ENCODE data around the gene MME. TPM values are rescaled to one million over a fixed set of nuclear protein-coding genes. Genes with fewer than 3 reads are reported as not detected.

Gene MME
- total RNA-seq, 1 experiment from 2014 or later: 1.6 TPM

DNA sequence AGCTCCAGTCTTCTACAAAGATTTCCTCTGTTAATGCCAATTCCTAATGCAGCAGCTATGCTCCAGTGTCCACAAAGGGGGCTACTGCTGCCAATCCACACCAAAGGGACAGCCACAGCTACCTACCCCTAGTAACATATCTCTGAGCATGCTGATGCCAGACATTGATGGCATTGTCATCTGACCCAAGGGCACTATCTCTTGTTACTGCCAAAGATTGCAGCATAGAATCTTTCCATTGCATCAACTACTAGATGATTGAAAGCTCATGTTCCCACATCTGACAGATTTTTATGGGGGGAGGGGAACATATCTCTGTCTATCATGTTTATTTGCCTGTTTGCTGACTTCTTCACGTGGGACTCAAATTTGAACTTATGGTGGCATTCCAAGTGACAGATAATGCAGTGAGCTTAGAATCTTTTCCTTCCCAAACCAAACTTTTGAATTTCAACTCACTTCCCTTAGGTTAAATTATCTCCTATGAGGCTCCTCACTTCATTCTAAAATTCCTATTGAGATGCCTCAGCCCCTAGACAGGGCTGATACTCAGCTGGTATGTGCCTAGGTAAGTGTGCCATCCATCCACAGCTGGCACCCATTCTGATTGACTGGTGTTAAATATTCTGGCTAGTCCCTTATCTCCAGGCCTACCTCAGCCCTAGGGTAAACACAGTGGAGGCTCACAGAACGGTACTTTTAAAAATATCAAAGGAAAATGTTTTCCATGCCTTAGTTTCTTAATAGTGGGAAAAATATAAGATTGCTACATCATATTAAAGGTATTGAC is 113.0 kb downstream of the MME start:
- Histone ChIP-seq H3K27me3 (ENCODE audit: control insufficient read depth, insufficient read depth, low read length) (no peaks in the 10 kb centered on the region), H3K4me3 (ENCODE audit: low read depth in 2 of 2, low read length in 2 of 2) (no peak overlapping the region), H3K36me3 (ENCODE audit: control insufficient read depth, insufficient read depth, low read length) (no peaks in the 10 kb centered on the region), H3K27ac (ENCODE audit: low read length) (no peak overlapping the region), H3K9me3 (ENCODE audit: control insufficient read depth, insufficient read depth, low read depth, low read length) (no peaks in the 10 kb centered on the region), H3K4me1 (ENCODE audit: control insufficient read depth, insufficient read depth, low read length) (no peaks in the 10 kb centered on the region)
- in situ Hi-C loops (cut with HindIII; ENCODE audit: low pct_unique_long_range_greater_than_20kb, low sequenced_read_pairs): no loop called here
- BruUV-seq (replicated peaks): no TSS peak
- TF ChIP-seq TCF7L2 (IDR thresholded peaks at IDR 0.05; ENCODE audit: low read depth, low read length) (no peak), REST (IDR thresholded peaks at IDR 0.05; ENCODE audit: insufficient read depth in 1 of 2, low read depth in 2 of 2, low read length in 1 of 2) (no peak), SIN3A (IDR thresholded peaks at IDR 0.05; ENCODE audit: borderline replicate concordance, insufficient read depth, low read depth, low read length) (no peak), POLR2AphosphoS5 (IDR thresholded peaks at IDR 0.05; ENCODE audit: low read depth, low read length) (no peak)
- TF ChIP-seq, protein P1, sequence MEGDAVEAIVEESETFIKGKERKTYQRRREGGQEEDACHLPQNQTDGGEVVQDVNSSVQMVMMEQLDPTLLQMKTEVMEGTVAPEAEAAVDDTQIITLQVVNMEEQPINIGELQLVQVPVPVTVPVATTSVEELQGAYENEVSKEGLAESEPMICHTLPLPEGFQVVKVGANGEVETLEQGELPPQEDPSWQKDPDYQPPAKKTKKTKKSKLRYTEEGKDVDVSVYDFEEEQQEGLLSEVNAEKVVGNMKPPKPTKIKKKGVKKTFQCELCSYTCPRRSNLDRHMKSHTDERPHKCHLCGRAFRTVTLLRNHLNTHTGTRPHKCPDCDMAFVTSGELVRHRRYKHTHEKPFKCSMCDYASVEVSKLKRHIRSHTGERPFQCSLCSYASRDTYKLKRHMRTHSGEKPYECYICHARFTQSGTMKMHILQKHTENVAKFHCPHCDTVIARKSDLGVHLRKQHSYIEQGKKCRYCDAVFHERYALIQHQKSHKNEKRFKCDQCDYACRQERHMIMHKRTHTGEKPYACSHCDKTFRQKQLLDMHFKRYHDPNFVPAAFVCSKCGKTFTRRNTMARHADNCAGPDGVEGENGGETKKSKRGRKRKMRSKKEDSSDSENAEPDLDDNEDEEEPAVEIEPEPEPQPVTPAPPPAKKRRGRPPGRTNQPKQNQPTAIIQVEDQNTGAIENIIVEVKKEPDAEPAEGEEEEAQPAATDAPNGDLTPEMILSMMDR (IDR thresholded peaks at IDR 0.05): no peak
- ATAC-seq: no peak
- intact Hi-C loops (cut with micrococcal nuclease; ENCODE audit: unreplicated experiment): no loop called here
- POLR2A ChIA-PET: no interaction called here
- CTCF ChIA-PET: no interaction called here
- DNase-seq (ENCODE audit: low read depth, low spot score): no peak

DNA sequence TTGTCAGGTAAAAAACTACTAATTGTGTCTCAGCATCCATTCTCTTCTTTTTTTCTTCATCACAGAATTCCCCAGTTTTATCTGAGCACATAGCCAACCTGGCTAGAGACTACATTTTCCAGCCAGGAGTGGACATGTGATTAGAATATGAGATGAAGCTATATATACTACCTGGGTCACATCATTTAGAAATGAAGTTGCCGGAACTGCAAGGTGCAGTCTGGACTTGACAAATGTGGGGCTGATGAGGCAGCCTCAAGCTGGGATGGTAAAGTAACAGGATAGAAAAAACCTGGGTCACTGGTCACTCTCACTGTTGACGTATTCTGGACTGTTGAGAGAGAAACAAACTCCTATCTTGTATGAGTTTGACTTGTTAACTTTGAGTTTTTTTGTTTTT is 113.7 kb downstream of the MME start:
- intact Hi-C loops (cut with micrococcal nuclease; ENCODE audit: unreplicated experiment): no loop called here
- H3K4me3 ChIP-seq (ENCODE audit: low read depth in 2 of 2, low read length in 2 of 2): no peak overlapping the region
- BruUV-seq (replicated peaks): no TSS peak
- H3K27me3 ChIP-seq (ENCODE audit: control insufficient read depth, insufficient read depth, low read length): no peaks in the 10 kb centered on the region
- H3K4me1 ChIP-seq (ENCODE audit: control insufficient read depth, insufficient read depth, low read length): no peaks in the 10 kb centered on the region
- no peak overlapping the region for H3K27ac ChIP-seq (ENCODE audit: low read length)
- ATAC-seq (no peak), DNase-seq (ENCODE audit: low read depth, low spot score) (no peak)
- in situ Hi-C loops (cut with HindIII; ENCODE audit: low pct_unique_long_range_greater_than_20kb, low sequenced_read_pairs): no loop called here
- CTCF ChIA-PET: no interaction called here
- H3K9me3 ChIP-seq (ENCODE audit: control insufficient read depth, insufficient read depth, low read depth, low read length): no peaks in the 10 kb centered on the region
- POLR2A ChIA-PET: no interaction called here
- TF ChIP-seq SIN3A (IDR thresholded peaks at IDR 0.05; ENCODE audit: borderline replicate concordance, insufficient read depth, low read depth, low read length): no peak
- no peak for TF ChIP-seq TCF7L2 (IDR thresholded peaks at IDR 0.05; ENCODE audit: low read depth, low read length)
- TF ChIP-seq REST (IDR thresholded peaks at IDR 0.05; ENCODE audit: insufficient read depth in 1 of 2, low read depth in 2 of 2, low read length in 1 of 2): no peak
- TF ChIP-seq, protein P1 (IDR thresholded peaks at IDR 0.05): no peak
- no peak for TF ChIP-seq POLR2AphosphoS5 (IDR thresholded peaks at IDR 0.05; ENCODE audit: low read depth, low read length)
- H3K36me3 ChIP-seq (ENCODE audit: control insufficient read depth, insufficient read depth, low read length): no peaks in the 10 kb centered on the region

Measured in Panc1 (cell line).